HL-60 (cell line): ENCODE results near the gene TNFRSF21.
A peak's percentile ranks its signal among the peaks of the same experiment; 100 is the strongest.

ENCODE experiments used
- DNase-seq, 2 experiments: peaks; one replicate each; pipeline ENCODE4 v3.0.0-alpha.2; 2010 to 2020; ENCODE audit warnings: low read depth in 1 of 2, low spot score in 1 of 2
- H3K27ac ChIP-seq: fragments of 250-450 bp; sonication (Bioruptor Pico); replicated peaks from 2 replicates; pipeline ENCODE4 v1.5.1; 2020; ENCODE audit warnings: mild to moderate bottlenecking, moderate library complexity
- H3K27me3 ChIP-seq: fragments of 250-450 bp; sonication (Bioruptor Pico); 2 replicates; pipeline ENCODE4 v1.5.1; 2021; ENCODE audit warnings: mild to moderate bottlenecking, moderate library complexity; ENCODE audit not compliant: insufficient read depth, poor library complexity, severe bottlenecking
- H3K4me3 ChIP-seq: replicated peaks from 2 replicates; pipeline ENCODE4 v1.5.1; 2011; ENCODE audit warnings: mild to moderate bottlenecking, control low read depth, low read length; ENCODE audit not compliant: insufficient read depth
- CTCF ChIP-seq: IDR thresholded peaks from one replicate; pipeline ENCODE4 v1.5.1; 2011; ENCODE audit warnings: low read length, control low read depth, inconsistent platforms; ENCODE audit not compliant: insufficient read depth
- GABPA ChIP-seq: IDR thresholded peaks from 2 replicates; pipeline ENCODE4 v1.6.1; 2012; ENCODE audit warnings: low read depth
- POLR2AphosphoS5 ChIP-seq: IDR thresholded peaks from 2 replicates; pipeline ENCODE4 v1.6.1; 2012; ENCODE audit warnings: low read depth
- REST ChIP-seq: IDR thresholded peaks from 2 replicates; pipeline ENCODE4 v1.6.1; 2012; ENCODE audit warnings: low read depth; ENCODE audit not compliant: insufficient replicate concordance
- SPI1 ChIP-seq: IDR thresholded peaks from 2 replicates; pipeline ENCODE4 v1.6.1; 2012; ENCODE audit warnings: low read depth, mild to moderate bottlenecking, borderline replicate concordance

Gene TNFRSF21

GRCh38 chr6:47323321-47323720, 13.6 kb upstream of the TNFRSF21 start:
- DNase-seq, result no peak
- Histone ChIP-seq H3K27ac (no peak overlapping the region), H3K4me3 (no peak overlapping the region), H3K27me3 (no peaks in the 10 kb centered on the region)
- TF ChIP-seq GABPA (no peak), SPI1 (no peak), REST (no peak), CTCF (no peak), POLR2AphosphoS5 (no peak)

- Histone ChIP-seq H3K27ac (no peak overlapping the region), H3K4me3 (no peak overlapping the region), H3K27me3 (no peaks in the 10 kb centered on the region)
- TF ChIP-seq SPI1, result no peak
- TF ChIP-seq GABPA, result no peak
- no peak for TF ChIP-seq CTCF
- no peak for TF ChIP-seq REST
- no peak for TF ChIP-seq POLR2AphosphoS5
- peak in 1 of 2 experiments; percentile 38 for DNase-seq
These were observed 11.9 kb upstream of the TNFRSF21 start for GRCh38 chr6:47321577-47321976.

DNA sequence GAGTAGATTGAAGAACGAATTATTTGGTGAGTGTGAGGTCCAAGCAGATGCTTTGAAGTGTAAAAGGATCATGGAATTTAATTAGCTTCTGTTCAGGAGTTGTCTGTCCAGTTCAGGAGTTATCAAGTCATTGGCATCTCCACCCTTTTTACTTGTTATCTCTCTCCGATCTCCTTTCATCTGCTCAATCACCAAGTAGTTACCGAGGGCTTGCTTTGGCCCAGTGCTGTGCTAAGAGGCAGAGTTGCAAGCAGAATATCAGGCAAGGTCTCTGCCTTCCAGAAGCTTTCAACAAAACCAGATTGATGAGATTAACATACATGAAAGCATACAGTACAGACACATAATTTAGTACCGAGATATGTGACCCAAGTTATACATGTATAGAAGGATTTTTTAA, 10.2 kb upstream of the TNFRSF21 start:
- Histone ChIP-seq H3K27ac (no peak overlapping the region), H3K4me3 (no peak overlapping the region), H3K27me3 (no peaks in the 10 kb centered on the region)
- no peak for DNase-seq
- TF ChIP-seq SPI1, result no peak
- TF ChIP-seq REST, result no peak
- no peak for TF ChIP-seq CTCF
- TF ChIP-seq GABPA, result no peak
- no peak for TF ChIP-seq POLR2AphosphoS5
